ENCODE measurements around the gene TCF21. TPM values are rescaled to one million over a fixed set of nuclear protein-coding genes. Genes with fewer than 3 reads are reported as not detected.

Gene TCF21
- polyA plus RNA-seq, 1 of the 3 experiments (the other 2 are of a cell fraction), result not detected

DNA sequence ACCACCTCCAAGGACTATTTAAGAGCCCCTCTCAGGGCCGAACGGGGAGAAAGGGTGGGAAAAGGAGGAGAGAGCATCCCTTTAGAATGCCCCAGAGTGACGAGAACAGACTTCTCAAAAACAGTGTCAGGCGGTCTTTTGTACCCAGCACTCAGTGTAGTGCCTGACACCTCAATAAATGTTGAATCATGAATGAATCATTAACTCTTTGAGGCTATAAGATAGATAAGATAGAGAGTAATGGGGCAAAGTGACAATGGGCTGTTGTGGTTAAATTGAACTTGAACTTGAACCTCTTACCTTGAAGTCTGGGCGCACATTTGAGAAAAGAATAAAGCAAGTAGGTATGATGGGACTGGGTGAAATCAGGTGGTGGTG, 7.4 kb downstream of the TCF21 start:
- no peak overlapping the region for H3K9ac ChIP-seq
- H3K36me3 ChIP-seq (replicated peaks in 1 of 2; ENCODE audit: control insufficient read depth in 1 of 2, insufficient read depth in 2 of 2, low read length in 1 of 2), result no peaks in the 10 kb centered on the region
- H3K9me3 ChIP-seq, result no peaks in the 10 kb centered on the region
- ChIA-PET CTCF (interaction anchor here (2.0 to 9.4 kb wide), 4 partner anchors 20 to 201 kb away, joined by 6 to 51 read pairs (median 16); no protein-coding TSS in a partner anchor), POLR2A (no interaction called here)
- H3K4me3 ChIP-seq (ENCODE audit: low read depth in 2 of 2, low read length in 1 of 2), result no peak overlapping the region
- TF ChIP-seq, protein P1, sequence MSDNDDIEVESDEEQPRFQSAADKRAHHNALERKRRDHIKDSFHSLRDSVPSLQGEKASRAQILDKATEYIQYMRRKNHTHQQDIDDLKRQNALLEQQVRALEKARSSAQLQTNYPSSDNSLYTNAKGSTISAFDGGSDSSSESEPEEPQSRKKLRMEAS (IDR thresholded peaks at IDR 0.05; ENCODE audit: low read depth), result no peak
- no peak for TF ChIP-seq TEAD4 (IDR thresholded peaks at IDR 0.05; ENCODE audit: borderline replicate concordance, insufficient read depth)
- no peak for TF ChIP-seq RFX5 (IDR thresholded peaks at IDR 0.05; ENCODE audit: low read length)
- TF ChIP-seq EP300 (IDR thresholded peaks at IDR 0.05; ENCODE audit: borderline replicate concordance in 1 of 2, low read depth in 1 of 2, low read length in 1 of 2), result no peak
- TF ChIP-seq RXRA (IDR thresholded peaks at IDR 0.05; ENCODE audit: borderline replicate concordance, low read depth), result no peak
- no peak for TF ChIP-seq EZH2phosphoT487 (IDR thresholded peaks at IDR 0.05; ENCODE audit: borderline replicate concordance, low read depth)
- no peak for TF ChIP-seq FOXM1 (IDR thresholded peaks at IDR 0.05; ENCODE audit: low read depth)
- no peak for TF ChIP-seq SIN3A (IDR thresholded peaks at IDR 0.05; ENCODE audit: borderline replicate concordance, low read depth, low read length)
- TF ChIP-seq, protein P2, sequence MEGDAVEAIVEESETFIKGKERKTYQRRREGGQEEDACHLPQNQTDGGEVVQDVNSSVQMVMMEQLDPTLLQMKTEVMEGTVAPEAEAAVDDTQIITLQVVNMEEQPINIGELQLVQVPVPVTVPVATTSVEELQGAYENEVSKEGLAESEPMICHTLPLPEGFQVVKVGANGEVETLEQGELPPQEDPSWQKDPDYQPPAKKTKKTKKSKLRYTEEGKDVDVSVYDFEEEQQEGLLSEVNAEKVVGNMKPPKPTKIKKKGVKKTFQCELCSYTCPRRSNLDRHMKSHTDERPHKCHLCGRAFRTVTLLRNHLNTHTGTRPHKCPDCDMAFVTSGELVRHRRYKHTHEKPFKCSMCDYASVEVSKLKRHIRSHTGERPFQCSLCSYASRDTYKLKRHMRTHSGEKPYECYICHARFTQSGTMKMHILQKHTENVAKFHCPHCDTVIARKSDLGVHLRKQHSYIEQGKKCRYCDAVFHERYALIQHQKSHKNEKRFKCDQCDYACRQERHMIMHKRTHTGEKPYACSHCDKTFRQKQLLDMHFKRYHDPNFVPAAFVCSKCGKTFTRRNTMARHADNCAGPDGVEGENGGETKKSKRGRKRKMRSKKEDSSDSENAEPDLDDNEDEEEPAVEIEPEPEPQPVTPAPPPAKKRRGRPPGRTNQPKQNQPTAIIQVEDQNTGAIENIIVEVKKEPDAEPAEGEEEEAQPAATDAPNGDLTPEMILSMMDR (IDR thresholded peaks at IDR 0.05), result no peak
- no peak for TF ChIP-seq RAD21 (IDR thresholded peaks at IDR 0.05; ENCODE audit: low read length)
- H4K20me1 ChIP-seq (ENCODE audit: insufficient read depth), result no peaks in the 10 kb centered on the region
- H3K9me2 ChIP-seq, result no peaks in the 10 kb centered on the region
- WGBS (ENCODE audit: low lambda C conversion rate), result 7% methylated on average over 5 of the region's 5 CpGs
- H3K27ac ChIP-seq (ENCODE audit: low read depth in 2 of 2, low read length in 1 of 2), result no peak overlapping the region
- peaks cover 63% of the 10 kb centered on the region for H3K27me3 ChIP-seq (ENCODE audit: insufficient read depth)
- H3K4me1 ChIP-seq (ENCODE audit: control insufficient read depth in 1 of 2, insufficient read depth in 2 of 2, low read depth in 1 of 2, low read length in 1 of 2), result peaks cover 0 to 6% of the 10 kb centered on the region in 2 experiments; a peak in 1 of 4 replicates
- no peaks in the 10 kb centered on the region for H3F3A ChIP-seq (replicated peaks; ENCODE audit: insufficient read depth)
- no peak overlapping the region for H2AFZ ChIP-seq (ENCODE audit: low read depth)
- H3K79me2 ChIP-seq (ENCODE audit: insufficient read depth), result no peaks in the 10 kb centered on the region
- no peak for DNase-seq
- H3K4me2 ChIP-seq, result no peak overlapping the region

DNA sequence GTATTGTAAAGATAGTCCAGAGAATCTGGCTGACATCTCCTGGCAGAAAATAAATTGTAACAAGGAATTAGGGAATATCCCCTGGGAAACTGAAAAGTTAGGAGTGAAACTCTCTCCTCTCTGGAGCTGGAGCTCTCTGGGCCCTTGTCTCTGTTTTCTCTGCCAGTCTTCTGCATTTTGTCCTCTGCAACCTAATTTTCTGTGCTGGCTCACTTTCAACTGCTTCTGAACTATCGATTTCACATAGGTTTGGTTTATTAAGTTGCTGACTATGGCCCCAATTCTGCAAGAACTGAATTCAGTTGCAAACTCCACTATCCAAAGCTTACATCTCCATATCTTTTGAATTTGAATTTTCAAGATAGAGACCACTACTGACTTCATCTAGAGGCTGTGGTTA, 9.3 kb downstream of the TCF21 start:
- WGBS (ENCODE audit: low lambda C conversion rate), result 0% methylated on average over 1 of the region's 1 CpG
- H3K9ac ChIP-seq, result no peak overlapping the region
- ChIA-PET CTCF (interaction anchor here (0.6 to 9.4 kb wide), 3 partner anchors 13 to 24 kb away, joined by 3 to 51 read pairs (median 21); no protein-coding TSS in a partner anchor), POLR2A (no interaction called here)
- no peak overlapping the region for H3K4me2 ChIP-seq
- no peaks in the 10 kb centered on the region for H3K9me2 ChIP-seq
- no peaks in the 10 kb centered on the region for H3K9me3 ChIP-seq
- H3K27me3 ChIP-seq (ENCODE audit: insufficient read depth), result peaks cover 45% of the 10 kb centered on the region
- TF ChIP-seq EZH2phosphoT487 (IDR thresholded peaks at IDR 0.05; ENCODE audit: borderline replicate concordance, low read depth), result no peak
- TF ChIP-seq MXI1 (IDR thresholded peaks at IDR 0.05; ENCODE audit: low read depth, low read length), result no peak
- TF ChIP-seq, protein P3, sequence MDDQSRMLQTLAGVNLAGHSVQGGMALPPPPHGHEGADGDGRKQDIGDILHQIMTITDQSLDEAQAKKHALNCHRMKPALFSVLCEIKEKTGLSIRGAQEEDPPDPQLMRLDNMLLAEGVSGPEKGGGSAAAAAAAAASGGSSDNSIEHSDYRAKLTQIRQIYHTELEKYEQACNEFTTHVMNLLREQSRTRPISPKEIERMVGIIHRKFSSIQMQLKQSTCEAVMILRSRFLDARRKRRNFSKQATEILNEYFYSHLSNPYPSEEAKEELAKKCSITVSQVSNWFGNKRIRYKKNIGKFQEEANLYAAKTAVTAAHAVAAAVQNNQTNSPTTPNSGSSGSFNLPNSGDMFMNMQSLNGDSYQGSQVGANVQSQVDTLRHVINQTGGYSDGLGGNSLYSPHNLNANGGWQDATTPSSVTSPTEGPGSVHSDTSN (IDR thresholded peaks at IDR 0.05), result no peak
- no peak for TF ChIP-seq ELF1 (IDR thresholded peaks at IDR 0.05)
- no peak for TF ChIP-seq NRF1 (IDR thresholded peaks at IDR 0.05; ENCODE audit: low read depth, low read length)
- TF ChIP-seq, protein P4, sequence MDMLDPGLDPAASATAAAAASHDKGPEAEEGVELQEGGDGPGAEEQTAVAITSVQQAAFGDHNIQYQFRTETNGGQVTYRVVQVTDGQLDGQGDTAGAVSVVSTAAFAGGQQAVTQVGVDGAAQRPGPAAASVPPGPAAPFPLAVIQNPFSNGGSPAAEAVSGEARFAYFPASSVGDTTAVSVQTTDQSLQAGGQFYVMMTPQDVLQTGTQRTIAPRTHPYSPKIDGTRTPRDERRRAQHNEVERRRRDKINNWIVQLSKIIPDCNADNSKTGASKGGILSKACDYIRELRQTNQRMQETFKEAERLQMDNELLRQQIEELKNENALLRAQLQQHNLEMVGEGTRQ (IDR thresholded peaks at IDR 0.05; ENCODE audit: borderline replicate concordance, low read depth, low read length), result no peak
- no peak overlapping the region for H2AFZ ChIP-seq (ENCODE audit: low read depth)
- H3K4me1 ChIP-seq (ENCODE audit: control insufficient read depth in 1 of 2, insufficient read depth in 2 of 2, low read depth in 1 of 2, low read length in 1 of 2), result no peaks in the 10 kb centered on the region
- no peaks in the 10 kb centered on the region for H3K36me3 ChIP-seq (replicated peaks in 1 of 2; ENCODE audit: control insufficient read depth in 1 of 2, insufficient read depth in 2 of 2, low read length in 1 of 2)
- no peaks in the 10 kb centered on the region for H3F3A ChIP-seq (replicated peaks; ENCODE audit: insufficient read depth)
- no peak for DNase-seq
- H3K79me2 ChIP-seq (ENCODE audit: insufficient read depth), result no peaks in the 10 kb centered on the region
- H3K4me3 ChIP-seq (ENCODE audit: low read depth in 2 of 2, low read length in 1 of 2), result no peak overlapping the region
- no peak overlapping the region for H3K27ac ChIP-seq (ENCODE audit: low read depth in 2 of 2, low read length in 1 of 2)
- no peaks in the 10 kb centered on the region for H4K20me1 ChIP-seq (ENCODE audit: insufficient read depth)

Measured in SK-N-SH (cell line).